GM23248 (cell line): ENCODE data around the gene TLE3.

ENCODE experiments used
- EZH2 ChIP-seq: fragments of 200-600 bp; sonication (generic); IDR thresholded peaks from 2 replicates; pipeline ENCODE4 v1.6.1; 2018; ENCODE audit warnings: antibody characterized with exemption, mild to moderate bottlenecking; ENCODE audit not compliant: insufficient read depth, poor library complexity, severe bottlenecking
- EZH2phosphoT487 ChIP-seq: fragments of 200-600 bp; sonication (generic); IDR thresholded peaks from 2 replicates; pipeline ENCODE4 v1.6.1; 2018; ENCODE audit warnings: antibody characterized with exemption, moderate library complexity, mild to moderate bottlenecking, low read depth; ENCODE audit not compliant: insufficient read depth

DNA sequence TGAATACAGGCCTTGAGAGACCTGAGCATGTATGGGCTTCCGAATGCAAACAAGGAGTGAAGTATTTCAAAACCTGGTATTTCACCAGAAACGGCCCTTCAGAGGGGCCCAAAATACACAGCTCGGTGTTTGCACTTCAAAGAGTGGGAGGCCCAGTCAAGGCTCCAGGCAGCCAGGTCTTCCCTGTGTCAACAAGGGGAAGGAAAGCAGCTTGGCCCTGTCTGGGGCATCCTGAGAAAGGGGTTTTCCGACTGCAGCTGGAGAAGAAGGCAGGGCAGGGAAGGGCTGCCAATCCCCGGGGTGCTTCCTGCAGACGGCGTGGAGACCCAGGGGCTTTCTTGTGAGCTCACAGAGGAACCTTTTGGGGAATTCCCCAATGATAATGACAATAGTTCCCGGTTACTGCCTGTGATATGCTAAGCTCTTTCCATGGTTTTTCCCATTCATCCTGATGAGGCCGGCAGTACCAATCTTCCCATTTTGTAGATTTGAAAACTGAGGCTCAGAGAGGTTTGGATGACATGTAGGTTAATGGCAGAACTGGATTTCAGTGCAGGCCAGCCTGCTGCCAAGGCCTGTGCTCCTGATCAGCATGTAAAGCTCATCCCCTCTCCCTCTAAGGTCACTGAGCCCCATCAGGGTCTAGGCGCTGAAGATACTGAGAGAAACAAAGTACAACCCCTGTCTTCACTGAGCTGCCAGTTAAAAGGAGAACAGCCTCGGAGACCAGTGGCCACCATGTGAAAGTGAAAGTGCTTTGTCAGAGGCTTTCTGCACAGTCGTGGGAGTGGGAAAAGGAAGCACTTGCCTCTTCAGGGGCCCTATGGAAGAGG, 43.0 kb upstream of the TLE3 start:
- no peak for TF ChIP-seq EZH2
- no peak for TF ChIP-seq EZH2phosphoT487
